ENCODE results near the gene LPP.

Gene LPP

GRCh38 chr3:188533612-188534357 lies 379.8 kb downstream of the LPP start:
- DNase-seq = no peak

GRCh38 chr3:188534633-188535032 lies 380.7 kb downstream of the LPP start:
- DNase-seq = no peak

GRCh38 chr3:188537606-188538005 lies 383.6 kb downstream of the LPP start:
- DNase-seq = no peak

- no peak for DNase-seq
These were observed 385.1 kb downstream of the LPP start for GRCh38 chr3:188539037-188539436.

- DNase-seq = no peak
These were observed 385.8 kb downstream of the LPP start for GRCh38 chr3:188539631-188540194.

GRCh38 chr3:188542196-188542595 lies 388.2 kb downstream of the LPP start:
- no peak for DNase-seq

- DNase-seq = no peak
These were observed 390.1 kb downstream of the LPP start for GRCh38 chr3:188544012-188544411.

GRCh38 chr3:188546835-188547670 lies 393.1 kb downstream of the LPP start:
- no peak for DNase-seq

GRCh38 chr3:188553569-188553968 lies 399.6 kb downstream of the LPP start:
- no peak for DNase-seq

GRCh38 chr3:188554404-188554803 lies 400.4 kb downstream of the LPP start:
- DNase-seq = no peak

- no peak for DNase-seq
These were observed 403.3 kb downstream of the LPP start for GRCh38 chr3:188557235-188557634.

GRCh38 chr3:188558343-188559071 lies 404.6 kb downstream of the LPP start:
- DNase-seq = no peak

- no peak for DNase-seq
These were observed 405.1 kb downstream of the LPP start for GRCh38 chr3:188559072-188559429.

- DNase-seq = no peak
These were observed 405.9 kb downstream of the LPP start for GRCh38 chr3:188559856-188560255.

- DNase-seq = no peak
These were observed 408.2 kb downstream of the LPP start for GRCh38 chr3:188562144-188562543.

- DNase-seq = no peak
These were observed 413.7 kb downstream of the LPP start for GRCh38 chr3:188567478-188568195.

GRCh38 chr3:188568736-188569135 lies 414.8 kb downstream of the LPP start:
- no peak for DNase-seq

- DNase-seq = no peak
These were observed 417.7 kb downstream of the LPP start for GRCh38 chr3:188571531-188572095.

- DNase-seq = no peak
These were observed 419.5 kb downstream of the LPP start for GRCh38 chr3:188573291-188573940.

- no peak for DNase-seq
These were observed 420.0 kb downstream of the LPP start for GRCh38 chr3:188573956-188574355.

- DNase-seq = no peak
These were observed 420.9 kb downstream of the LPP start for GRCh38 chr3:188574885-188575284.

GRCh38 chr3:188575501-188575900 lies 421.5 kb downstream of the LPP start:
- DNase-seq = no peak
